ENCODE data around the gene LTBP2.

Gene LTBP2

DNA sequence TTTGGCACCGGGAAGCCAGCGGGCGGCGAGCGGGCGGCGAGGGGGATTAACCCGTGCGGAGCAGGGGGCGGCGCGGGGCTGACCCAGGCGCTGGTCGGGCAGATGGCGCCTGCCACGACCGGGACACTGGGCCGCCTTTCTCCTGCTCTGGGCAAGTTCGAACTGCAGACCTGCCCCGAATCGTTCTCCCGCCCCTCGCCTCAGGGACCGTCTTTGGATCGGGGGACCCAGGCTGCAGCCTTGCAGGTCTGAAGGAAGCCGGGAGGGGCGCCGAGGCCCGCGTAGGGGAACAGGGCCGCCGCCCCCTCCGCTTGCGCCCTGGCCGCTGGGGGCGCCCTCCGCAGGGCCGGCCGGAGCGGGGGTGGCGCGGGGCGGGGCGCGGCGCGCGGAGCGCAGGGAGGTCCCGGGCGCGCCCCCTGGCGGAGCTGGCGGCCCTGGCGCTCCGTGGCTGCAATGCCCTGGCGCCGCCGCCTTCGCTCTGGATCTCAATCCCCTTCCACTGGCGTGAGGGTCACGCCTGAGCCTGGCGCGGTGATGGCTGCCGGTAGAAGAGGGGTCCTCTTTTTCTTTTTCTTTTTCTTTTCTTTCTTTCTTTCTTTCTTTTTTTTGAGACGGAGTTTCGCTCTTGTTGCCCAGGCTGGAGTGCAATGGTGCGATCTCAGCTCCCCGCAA, 449 bp upstream of the LTBP2 start:
- no peaks in the 10 kb centered on the region for H3K79me2 ChIP-seq (ENCODE audit: control insufficient read depth, low read length)
- H3K27ac ChIP-seq (ENCODE audit: low read depth, low read length), result no peak overlapping the region
- peaks cover 6% of the 10 kb centered on the region; the same call in 1 of the 2 replicates for H3K27me3 ChIP-seq (ENCODE audit: control insufficient read depth, low read length)
- no peaks in the 10 kb centered on the region for H3K36me3 ChIP-seq (ENCODE audit: control insufficient read depth, low read length)
- H3K4me3 ChIP-seq (ENCODE audit: low read length), result peak overlapping the region; percentile 73
- H3K9me2 ChIP-seq (replicated peaks; ENCODE audit: control insufficient read depth, low read length), result no peaks in the 10 kb centered on the region
- no peaks in the 10 kb centered on the region for H3K9me3 ChIP-seq (ENCODE audit: control insufficient read depth, insufficient read depth, low read length)
- 0 out of 2 replicates have a peak, but pooled peaks cover 3% of the 10 kb centered on the region for H3F3A ChIP-seq (ENCODE audit: control insufficient read depth, insufficient read depth)
- H3K4me1 ChIP-seq (ENCODE audit: control insufficient read depth, low read length), result peaks cover 31% of the 10 kb centered on the region
- no peak for TF ChIP-seq EZH2phosphoT487 (IDR thresholded peaks at IDR 0.05; ENCODE audit: borderline replicate concordance, low read length)
- TF ChIP-seq, protein P1, sequence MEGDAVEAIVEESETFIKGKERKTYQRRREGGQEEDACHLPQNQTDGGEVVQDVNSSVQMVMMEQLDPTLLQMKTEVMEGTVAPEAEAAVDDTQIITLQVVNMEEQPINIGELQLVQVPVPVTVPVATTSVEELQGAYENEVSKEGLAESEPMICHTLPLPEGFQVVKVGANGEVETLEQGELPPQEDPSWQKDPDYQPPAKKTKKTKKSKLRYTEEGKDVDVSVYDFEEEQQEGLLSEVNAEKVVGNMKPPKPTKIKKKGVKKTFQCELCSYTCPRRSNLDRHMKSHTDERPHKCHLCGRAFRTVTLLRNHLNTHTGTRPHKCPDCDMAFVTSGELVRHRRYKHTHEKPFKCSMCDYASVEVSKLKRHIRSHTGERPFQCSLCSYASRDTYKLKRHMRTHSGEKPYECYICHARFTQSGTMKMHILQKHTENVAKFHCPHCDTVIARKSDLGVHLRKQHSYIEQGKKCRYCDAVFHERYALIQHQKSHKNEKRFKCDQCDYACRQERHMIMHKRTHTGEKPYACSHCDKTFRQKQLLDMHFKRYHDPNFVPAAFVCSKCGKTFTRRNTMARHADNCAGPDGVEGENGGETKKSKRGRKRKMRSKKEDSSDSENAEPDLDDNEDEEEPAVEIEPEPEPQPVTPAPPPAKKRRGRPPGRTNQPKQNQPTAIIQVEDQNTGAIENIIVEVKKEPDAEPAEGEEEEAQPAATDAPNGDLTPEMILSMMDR (IDR thresholded peaks at IDR 0.05; ENCODE audit: low read depth, low read length, poor library complexity, severe bottlenecking), result peak; percentile 53
- 0 out of 2 replicates have a peak, but pooled peaks cover 2% of the 10 kb centered on the region for H4K20me1 ChIP-seq (ENCODE audit: control insufficient read depth, insufficient read depth, low read depth, low read length)
- H3K4me2 ChIP-seq (ENCODE audit: low read length), result peak overlapping the region; percentile 87

DNA sequence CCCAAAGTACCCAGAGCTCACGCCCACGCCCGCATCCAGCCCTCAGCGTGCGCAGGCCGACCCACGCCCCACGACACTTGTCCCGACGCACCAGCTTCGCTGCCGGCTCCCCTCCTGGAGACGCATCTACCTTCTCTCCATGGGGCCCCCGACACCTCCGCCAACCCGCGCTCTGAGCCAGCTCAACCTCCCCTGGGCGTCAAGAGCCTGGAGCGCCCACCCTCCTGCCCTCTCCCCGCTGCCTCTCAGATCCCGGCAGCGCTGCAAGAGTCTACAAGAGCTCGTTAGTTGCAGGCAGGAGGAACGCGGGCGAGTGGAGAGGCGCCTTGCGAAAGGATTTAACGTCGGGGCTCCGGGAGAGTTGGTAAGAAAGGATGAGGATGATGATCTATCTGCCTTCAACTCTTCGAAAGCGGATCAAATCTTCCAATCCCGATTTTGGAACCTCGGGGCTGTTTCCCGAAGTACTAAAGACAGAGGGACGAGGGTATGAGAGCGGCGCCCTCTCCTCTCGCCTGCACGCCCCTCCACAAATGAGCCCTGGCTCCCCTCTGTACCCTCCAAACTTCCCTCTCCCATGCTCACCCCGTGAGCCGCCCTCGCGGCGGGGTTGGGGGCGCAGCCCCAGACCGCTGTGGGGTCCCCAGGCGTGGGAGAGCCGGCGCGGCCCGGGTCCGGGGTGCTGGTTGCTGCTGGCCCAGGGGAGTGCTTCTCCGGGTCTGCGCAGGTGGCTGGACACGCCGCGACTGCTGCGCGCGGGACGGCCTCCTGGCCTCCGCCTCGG, 979 bp downstream of the LTBP2 start:
- Histone ChIP-seq H3K4me3 (ENCODE audit: low read length) (no peak overlapping the region), H3K27ac (ENCODE audit: low read depth, low read length) (no peak overlapping the region), H3K4me2 (ENCODE audit: low read length) (no peak overlapping the region)

GRCh38 chr14:74610199-74610865, 1.7 kb downstream of the LTBP2 start:
- Histone ChIP-seq H3K4me2 (ENCODE audit: low read length) (no peak overlapping the region), H3K79me2 (ENCODE audit: control insufficient read depth, low read length) (no peaks in the 10 kb centered on the region), H3K4me3 (ENCODE audit: low read length) (no peak overlapping the region), H3F3A (ENCODE audit: control insufficient read depth, insufficient read depth) (0 out of 2 replicates have a peak, but pooled peaks cover 9% of the 10 kb centered on the region), H3K36me3 (ENCODE audit: control insufficient read depth, low read length) (no peaks in the 10 kb centered on the region), H3K27me3 (ENCODE audit: control insufficient read depth, low read length) (peaks cover 6% of the 10 kb centered on the region; the same call in 1 of the 2 replicates), H4K20me1 (ENCODE audit: control insufficient read depth, insufficient read depth, low read depth, low read length) (0 out of 2 replicates have a peak, but pooled peaks cover 2% of the 10 kb centered on the region), H3K4me1 (ENCODE audit: control insufficient read depth, low read length) (peaks cover 26% of the 10 kb centered on the region), H3K27ac (ENCODE audit: low read depth, low read length) (no peak overlapping the region), H3K9me2 (replicated peaks; ENCODE audit: control insufficient read depth, low read length) (no peaks in the 10 kb centered on the region), H3K9me3 (ENCODE audit: control insufficient read depth, insufficient read depth, low read length) (no peaks in the 10 kb centered on the region)
- no peak for TF ChIP-seq EZH2phosphoT487 (IDR thresholded peaks at IDR 0.05; ENCODE audit: borderline replicate concordance, low read length)
- TF ChIP-seq, protein P1 (IDR thresholded peaks at IDR 0.05; ENCODE audit: low read depth, low read length, poor library complexity, severe bottlenecking), result no peak

More for the DNA sequence above, 979 bp downstream of the LTBP2 start:
- H3F3A ChIP-seq (ENCODE audit: control insufficient read depth, insufficient read depth), result 0 out of 2 replicates have a peak, but pooled peaks cover 9% of the 10 kb centered on the region
- H3K9me2 ChIP-seq (replicated peaks; ENCODE audit: control insufficient read depth, low read length), result no peaks in the 10 kb centered on the region
- H4K20me1 ChIP-seq (ENCODE audit: control insufficient read depth, insufficient read depth, low read depth, low read length), result 0 out of 2 replicates have a peak, but pooled peaks cover 2% of the 10 kb centered on the region
- no peak for TF ChIP-seq EZH2phosphoT487 (IDR thresholded peaks at IDR 0.05; ENCODE audit: borderline replicate concordance, low read length)
- TF ChIP-seq, protein P1 (IDR thresholded peaks at IDR 0.05; ENCODE audit: low read depth, low read length, poor library complexity, severe bottlenecking), result no peak
- no peaks in the 10 kb centered on the region for H3K79me2 ChIP-seq (ENCODE audit: control insufficient read depth, low read length)
- H3K36me3 ChIP-seq (ENCODE audit: control insufficient read depth, low read length), result no peaks in the 10 kb centered on the region
- H3K4me1 ChIP-seq (ENCODE audit: control insufficient read depth, low read length), result peaks cover 31% of the 10 kb centered on the region
- no peaks in the 10 kb centered on the region for H3K9me3 ChIP-seq (ENCODE audit: control insufficient read depth, insufficient read depth, low read length)
- peaks cover 6% of the 10 kb centered on the region; the same call in 1 of the 2 replicates for H3K27me3 ChIP-seq (ENCODE audit: control insufficient read depth, low read length)

Data from DOHH2 (cell line).